HG03025 (cell line): ENCODE data around the gene CLEC11A.

ENCODE experiments used
- ATAC-seq: cut with Tn5 transposase; IDR thresholded peaks from one replicate; pipeline ENCODE4 v1.9.1; 2021; ENCODE audit warnings: mild to moderate bottlenecking, moderate library complexity; ENCODE audit not compliant: unreplicated experiment, low FRiP score

Gene CLEC11A

GRCh38 chr19:50703915-50704796, 19.0 kb upstream of the CLEC11A start:
- no peak for ATAC-seq

GRCh38 chr19:50705422-50706019, 17.6 kb upstream of the CLEC11A start:
- no peak for ATAC-seq

GRCh38 chr19:50706387-50706786, 16.8 kb upstream of the CLEC11A start:
- no peak for ATAC-seq

GRCh38 chr19:50708179-50708879, 14.8 kb upstream of the CLEC11A start:
- ATAC-seq = no peak

- ATAC-seq = no peak
Observed at GRCh38 chr19:50710094-50710493, 13.1 kb upstream of the CLEC11A start.

- no peak for ATAC-seq
Observed at GRCh38 chr19:50710612-50711011, 12.6 kb upstream of the CLEC11A start.

- no peak for ATAC-seq
Observed at GRCh38 chr19:50711196-50711595, 12.0 kb upstream of the CLEC11A start.

- ATAC-seq = no peak
Observed at GRCh38 chr19:50711805-50712204, 11.4 kb upstream of the CLEC11A start.

GRCh38 chr19:50712833-50713232, 10.3 kb upstream of the CLEC11A start:
- no peak for ATAC-seq

- ATAC-seq = no peak
Observed at GRCh38 chr19:50713556-50714236, 9.5 kb upstream of the CLEC11A start.

- no peak for ATAC-seq
Observed at GRCh38 chr19:50716178-50717025, 6.8 kb upstream of the CLEC11A start.

GRCh38 chr19:50717026-50717723, 6.0 kb upstream of the CLEC11A start:
- ATAC-seq = no peak

GRCh38 chr19:50717891-50718254, 5.3 kb upstream of the CLEC11A start:
- ATAC-seq = no peak

GRCh38 chr19:50718255-50719118, 4.7 kb upstream of the CLEC11A start:
- ATAC-seq = no peak

GRCh38 chr19:50719119-50719435, 4.1 kb upstream of the CLEC11A start:
- no peak for ATAC-seq

GRCh38 chr19:50719566-50719965, 3.6 kb upstream of the CLEC11A start, which contains the start of gene SHANK1:
TSS of gene SHANK1 (minus strand) at chr19:50719802. CDS start at chr19:50716919, 2,883 bp downstream.
- no peak for ATAC-seq

GRCh38 chr19:50720181-50720920, 2.8 kb upstream of the CLEC11A start:
- ATAC-seq = no peak

- no peak for ATAC-seq
Observed at GRCh38 chr19:50720921-50721381, 2.2 kb upstream of the CLEC11A start.
